NCI-H2107 treated with DMSO at 0.1 percent for 48 hours (cell line): Measurements from ENCODE around the gene RPS6KA2.
"Not testable (repeated sequence)": the region's sequence is repeated elsewhere in the genome, so short reads cannot be mapped to it uniquely, and the experiment has no call there.

Experiments
- DNase-seq: peaks from one replicate; lab custom pipeline; 2025; ENCODE audit not compliant: unreplicated experiment; lab: John Stamatoyannopoulos, UW

Gene RPS6KA2

DNA sequence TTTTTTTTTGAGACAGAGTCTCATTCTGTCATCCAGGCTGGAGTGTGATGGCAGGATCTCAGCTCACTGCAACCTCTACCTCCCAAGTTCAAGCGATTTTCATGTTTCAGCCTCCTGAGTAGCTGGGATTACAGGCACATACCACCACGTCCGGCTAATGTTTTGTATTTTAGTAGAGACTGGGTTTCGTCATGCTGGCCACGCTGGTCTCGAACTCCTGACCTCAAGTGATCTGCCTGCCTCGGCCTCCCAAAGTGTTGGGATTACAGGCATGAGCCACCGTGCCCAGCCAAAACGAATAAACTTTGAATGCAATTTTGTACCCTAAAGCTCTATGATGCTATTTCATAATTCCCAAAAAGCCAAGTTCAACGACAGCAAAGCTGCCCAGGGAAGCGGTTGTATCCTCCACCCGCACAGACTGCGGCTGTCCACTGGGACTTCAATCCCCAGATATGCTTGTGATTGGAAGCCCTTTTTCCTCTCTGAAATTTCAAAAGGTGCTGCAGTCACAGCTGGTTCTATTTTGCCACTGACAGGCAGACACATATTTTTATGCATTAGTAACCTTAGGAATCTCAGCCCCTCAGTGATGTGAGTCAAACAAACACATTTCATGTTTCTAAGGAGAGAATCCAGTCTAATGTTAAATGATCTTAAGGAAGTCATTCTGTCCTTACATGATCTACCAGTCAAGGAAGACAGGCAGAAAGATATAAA, 31.8 kb downstream of the RPS6KA2 start:
- no peak for DNase-seq

GRCh38 chr6:166592821-166593220, 34.2 kb downstream of the RPS6KA2 start:
- no peak for DNase-seq

GRCh38 chr6:166591961-166592520, 35.0 kb downstream of the RPS6KA2 start:
- DNase-seq, result no peak

DNA sequence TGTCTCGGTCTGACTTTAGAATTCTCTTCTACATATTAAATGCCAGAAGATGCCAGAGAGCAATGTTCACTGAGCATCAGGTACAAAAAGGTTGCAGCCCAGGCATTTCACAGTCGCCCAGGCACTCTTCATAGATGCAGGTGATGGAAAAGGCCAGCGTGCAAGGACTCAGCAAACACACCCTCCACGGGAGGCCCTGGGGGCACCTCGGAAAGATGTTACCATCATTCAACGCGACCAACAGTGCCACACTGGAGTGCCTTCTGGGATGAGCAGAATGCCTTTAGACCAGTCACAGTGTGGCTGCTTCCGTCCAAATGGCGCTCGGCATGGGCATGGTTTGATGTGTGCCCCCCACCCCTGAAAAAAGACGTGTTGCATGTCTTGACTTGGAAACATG, 36.0 kb downstream of the RPS6KA2 start:
- DNase-seq, result no peak

GRCh38 chr6:166589786-166590574, 37.1 kb downstream of the RPS6KA2 start:
- DNase-seq, result no peak

DNA sequence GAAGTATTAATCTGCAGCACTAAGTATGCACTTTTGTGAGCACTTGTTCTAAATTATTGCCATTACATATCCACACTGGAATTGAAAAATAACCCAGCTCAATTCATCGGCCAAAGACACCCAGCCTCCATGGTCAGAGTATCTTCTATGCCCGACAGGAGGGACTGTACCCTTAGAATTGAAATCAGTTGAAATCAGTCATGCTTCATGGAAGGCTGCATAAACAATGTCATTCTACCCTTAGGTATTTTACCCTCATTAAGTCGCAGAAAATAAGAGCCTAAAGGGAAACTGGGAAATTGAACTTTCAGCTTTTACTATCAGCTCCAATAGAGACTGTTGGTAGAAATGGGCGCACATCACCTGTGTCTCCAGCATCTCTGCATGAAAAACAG, 37.7 kb downstream of the RPS6KA2 start:
- no peak for DNase-seq

- no peak for DNase-seq
Measured at GRCh38 chr6:166588691-166589336, 38.2 kb downstream of the RPS6KA2 start.

DNA sequence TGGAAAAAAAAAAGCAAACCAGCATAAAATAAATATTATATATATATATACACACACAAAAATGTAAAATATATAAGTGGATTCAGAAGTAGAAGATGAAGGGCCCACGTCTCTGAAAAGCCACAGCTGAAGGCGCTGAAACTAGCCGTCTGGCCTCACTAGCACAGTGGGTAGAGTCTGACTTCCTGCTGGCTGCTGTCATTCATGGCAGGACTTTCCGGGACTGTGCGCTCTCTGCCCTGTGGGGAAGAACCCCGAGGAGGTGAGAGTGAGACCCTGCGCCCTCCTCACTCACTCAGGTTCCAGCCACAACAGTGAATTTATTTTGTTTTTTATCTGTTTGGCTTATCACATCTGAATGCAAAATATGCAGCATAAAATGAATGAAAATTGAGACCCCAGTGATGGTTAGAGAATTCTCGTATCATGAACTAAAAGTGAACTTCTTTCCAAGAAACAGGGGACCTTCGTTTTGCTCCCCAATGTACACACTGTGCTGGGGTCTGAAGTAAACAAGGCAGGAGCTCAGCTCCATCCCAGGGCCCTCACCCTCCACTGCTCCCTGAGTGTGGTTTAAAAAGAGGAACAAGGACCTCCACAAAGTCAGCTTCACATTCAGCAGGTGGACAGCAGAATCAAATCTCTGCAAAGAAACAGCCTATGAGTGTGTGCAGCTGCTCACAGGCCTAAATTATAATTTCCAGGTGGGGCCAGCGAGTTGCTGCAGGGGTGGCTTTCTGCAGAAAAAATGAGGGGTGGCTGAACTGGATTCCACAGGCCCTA, 39.2 kb downstream of the RPS6KA2 start:
- DNase-seq, result no peak

DNA sequence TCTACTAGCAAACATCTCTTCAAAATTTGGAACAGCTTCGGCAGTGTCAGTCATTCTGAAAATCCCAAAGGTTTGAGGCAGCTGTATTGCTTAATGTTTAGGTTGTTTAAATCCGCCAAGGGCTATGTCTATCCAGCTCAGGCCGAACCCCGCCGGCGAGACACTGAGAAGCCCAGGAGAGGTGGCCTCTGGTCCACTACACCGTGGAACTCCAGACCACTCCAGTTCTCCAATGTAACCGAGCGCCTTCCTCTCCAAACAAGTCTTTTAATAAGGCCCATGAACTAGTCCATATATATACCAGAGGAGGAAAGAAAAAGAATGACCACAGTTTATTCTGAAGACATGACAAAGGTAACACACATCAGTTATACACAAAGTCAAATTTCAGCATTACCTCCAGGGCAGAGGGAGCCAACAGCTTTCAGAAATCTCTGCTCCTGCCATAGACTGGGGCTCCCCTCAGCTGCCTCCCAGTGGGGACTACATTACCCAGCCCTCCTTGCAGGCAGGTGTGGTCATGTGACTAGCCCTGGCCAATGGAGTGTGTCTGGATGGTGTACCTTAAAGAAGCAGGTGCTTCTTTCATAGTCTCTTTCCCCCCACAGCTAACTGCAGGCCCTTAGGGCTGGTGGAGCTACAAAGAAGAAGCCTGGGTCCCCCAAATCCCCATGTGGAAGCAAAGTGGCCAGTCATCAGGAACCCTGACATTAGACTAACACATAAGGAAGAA, 40.5 kb downstream of the RPS6KA2 start, which contains the start of gene RAMACL:
RAMACL (minus strand) TSS at position 255 of the 733 bp plus-strand sequence; CDS start at position 54, 201 bp downstream.
- no peak for DNase-seq

- DNase-seq, result no peak
Measured at GRCh38 chr6:166584853-166585429, 42.1 kb downstream of the RPS6KA2 start.

DNA sequence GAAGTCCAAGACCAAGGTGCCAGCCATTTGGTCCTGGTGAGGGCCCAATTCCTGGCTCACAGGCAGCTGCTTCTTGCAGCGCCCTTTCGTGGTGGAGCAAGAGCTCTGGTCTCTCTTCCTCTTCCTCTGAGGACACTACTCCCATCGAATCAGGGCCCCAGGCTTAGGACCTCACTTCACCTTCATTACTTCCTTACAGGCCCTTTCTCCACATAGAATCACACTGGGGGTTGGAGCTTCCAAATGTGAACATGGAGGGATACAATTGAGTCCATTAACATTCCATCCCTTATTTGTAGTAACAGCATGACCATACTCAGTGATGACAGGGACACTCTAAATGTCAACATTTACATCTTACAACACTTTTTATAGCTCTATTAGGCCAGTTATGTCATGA, 42.9 kb downstream of the RPS6KA2 start:
- no peak for DNase-seq

DNA sequence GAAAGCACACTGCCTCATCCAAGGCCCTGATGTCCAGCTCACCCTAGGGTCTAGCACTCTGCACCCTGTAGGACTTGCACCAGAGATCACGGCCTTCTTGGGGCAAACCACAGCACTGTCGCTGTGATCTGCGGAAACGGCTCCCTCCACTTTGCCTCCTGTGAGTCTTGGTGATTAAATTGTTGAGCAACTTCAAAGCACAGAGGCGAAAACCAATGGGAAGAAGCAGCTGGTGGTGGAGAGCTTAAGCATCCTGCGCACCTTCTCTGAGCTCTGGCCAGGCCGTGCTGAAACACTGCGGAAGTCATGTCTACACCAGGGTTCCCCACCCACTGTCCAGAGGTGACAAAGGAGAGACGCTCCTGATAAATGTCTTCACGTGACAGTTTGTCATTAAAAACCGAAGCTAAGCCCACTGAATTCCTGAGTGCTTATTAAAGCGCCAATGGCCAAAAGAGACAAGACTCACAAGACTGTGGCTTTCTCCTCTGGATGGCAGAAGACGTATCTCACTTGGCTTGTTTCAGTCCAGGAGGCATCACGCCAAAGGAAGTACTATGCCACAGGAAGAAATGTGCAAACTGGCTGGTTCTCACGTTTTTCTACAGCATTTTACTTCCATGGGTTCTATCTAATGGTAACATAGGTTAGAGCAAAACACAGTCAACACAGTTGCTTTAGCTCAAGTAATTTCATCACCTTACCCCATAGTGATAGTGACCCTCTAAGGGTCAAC, 43.7 kb downstream of the RPS6KA2 start:
- DNase-seq, result no peak

DNA sequence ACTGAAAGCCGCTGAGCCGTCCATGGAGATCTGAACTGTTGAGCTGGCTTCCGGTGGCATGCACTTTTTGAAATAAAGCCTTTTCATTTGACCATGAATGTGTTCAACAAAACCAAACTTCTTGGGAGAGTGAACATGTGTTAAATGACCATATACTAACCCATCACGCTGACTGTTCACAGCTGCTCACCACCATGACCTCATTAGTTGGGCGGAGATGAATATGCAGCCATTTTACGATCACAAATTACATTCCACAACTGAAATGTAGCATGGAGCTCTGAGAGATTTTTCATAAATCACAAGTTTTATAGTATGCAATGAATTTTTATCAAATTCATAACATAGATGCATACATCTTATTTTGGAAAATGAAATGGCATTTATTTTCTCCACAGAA, 44.8 kb downstream of the RPS6KA2 start:
- DNase-seq, result no peak

- DNase-seq, result not testable (repeated sequence)
Measured at GRCh38 chr6:166581801-166582200, 45.2 kb downstream of the RPS6KA2 start.

DNA sequence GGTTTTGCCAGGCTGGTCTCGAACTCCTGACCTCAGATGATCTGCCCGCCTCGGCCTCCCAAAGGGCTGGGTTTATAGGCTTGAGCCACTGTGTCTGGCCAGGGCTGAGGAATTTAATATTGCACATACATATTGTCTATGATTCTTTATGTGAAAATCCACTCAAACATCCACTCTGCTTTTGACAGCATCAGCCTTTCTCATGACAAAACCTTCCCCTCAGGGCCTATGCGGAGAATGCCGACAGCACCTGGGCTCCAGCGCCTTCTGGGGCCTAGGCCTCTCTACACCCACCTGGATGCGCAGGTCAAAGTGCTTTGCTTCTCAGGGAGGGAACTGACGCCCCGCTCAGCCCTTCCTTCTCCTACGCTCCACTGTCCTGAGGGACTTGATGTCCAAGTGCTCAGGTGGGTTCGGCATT, 46.0 kb downstream of the RPS6KA2 start:
- no peak for DNase-seq

- no peak for DNase-seq
Measured at GRCh38 chr6:166580076-166581050, 46.7 kb downstream of the RPS6KA2 start.

- DNase-seq, result no peak
Measured at GRCh38 chr6:166579237-166579850, 47.7 kb downstream of the RPS6KA2 start.
